K562 (cell line): ENCODE results near the gene GEMIN2. TPM values are rescaled to one million over a fixed set of nuclear protein-coding genes. Genes with fewer than 3 reads are reported as not detected.

Experiments used
- BCOR ChIP-seq: fragments of 450-650 bp; IDR thresholded peaks from 2 replicates; pipeline ENCODE4 v1.6.1; 2016
- BRD9 ChIP-seq: fragments of 450-650 bp; IDR thresholded peaks from 2 replicates; pipeline ENCODE4 v1.6.1; 2018; ENCODE audit warnings: low read depth; ENCODE audit not compliant: partially characterized antibody
- CEBPZ ChIP-seq: fragments of 150-350 bp; IDR thresholded peaks from 2 replicates; pipeline ENCODE4 v1.6.1; 2014; ENCODE audit warnings: low read depth, mild to moderate bottlenecking, low read length, borderline replicate concordance
- CHD4 ChIP-seq: fragments of 200-600 bp; sonication (generic); IDR thresholded peaks from 3 replicates; pipeline ENCODE4 v1.6.1; 2012; ENCODE audit warnings: low read depth, mild to moderate bottlenecking, mixed read lengths, low read length, inconsistent platforms; ENCODE audit not compliant: insufficient read depth, insufficient replicate concordance, poor library complexity, severe bottlenecking
- DACH1 ChIP-seq: fragments of 450-650 bp; IDR thresholded peaks from 2 replicates; pipeline ENCODE4 v1.6.1; 2018; ENCODE audit not compliant: partially characterized antibody
- E2F1 ChIP-seq: sonication (generic); formaldehyde crosslinking; IDR thresholded peaks from 2 replicates; pipeline ENCODE4 v1.8.1; 2023; ENCODE audit warnings: mild to moderate bottlenecking, missing genetic modification reagents, moderate library complexity
- IFI16 ChIP-seq: fragments of 250-450 bp; sonication (Bioruptor Pico); IDR thresholded peaks from 2 replicates; pipeline ENCODE4 v2.1.2; 2022; ENCODE audit warnings: mild to moderate bottlenecking, inconsistent platforms
- MAFG ChIP-seq: fragments of 450-650 bp; conservative IDR thresholded peaks from 2 replicates; pipeline ENCODE4 v1.6.1; 2016; ENCODE audit warnings: missing genetic modification characterization, missing compliant biosample characterization
- MEF2D ChIP-seq: conservative IDR thresholded peaks from 2 replicates; pipeline ENCODE4 v1.6.1; 2016; ENCODE audit warnings: low read depth, missing genetic modification characterization, missing compliant biosample characterization
- MYNN ChIP-seq, 2 experiments: sonication (generic); formaldehyde crosslinking in 1 of 2; IDR thresholded peaks; 2 replicates each; pipeline versions ENCODE4 v1.5.0 to v1.6.1; 2016 to 2020; ENCODE audit warnings: antibody characterized with exemption in 1 of 2, missing genetic modification reagents in 1 of 2
- NFIX ChIP-seq: fragments of 250-450 bp; sonication (Bioruptor Pico); IDR thresholded peaks from 2 replicates; pipeline ENCODE4 v1.4.0; 2020; ENCODE audit warnings: low read depth, mild to moderate bottlenecking, moderate library complexity
- POLR2A ChIP-seq: fragments of 450-650 bp; conservative IDR thresholded peaks from 2 replicates; pipeline ENCODE4 v1.6.1; 2016
- POLR2H ChIP-seq: IDR thresholded peaks from 2 replicates; pipeline ENCODE4 v1.6.1; 2016; ENCODE audit warnings: missing genetic modification characterization, low read depth, mild to moderate bottlenecking, control low read depth, missing compliant biosample characterization, moderate library complexity
- RFX1 ChIP-seq: fragments of 450-650 bp; IDR thresholded peaks from 2 replicates; pipeline ENCODE4 v1.6.1; 2016; ENCODE audit warnings: mild to moderate bottlenecking, moderate library complexity
- SMAD3 ChIP-seq: fragments of 450-650 bp; formaldehyde crosslinking; conservative IDR thresholded peaks from 2 replicates; pipeline ENCODE4 v1.4.0; 2020; ENCODE audit warnings: mild to moderate bottlenecking
- TCF3 ChIP-seq: sonication (generic); formaldehyde crosslinking; IDR thresholded peaks from 2 replicates; pipeline ENCODE4 v1.4.0; 2020; ENCODE audit warnings: mild to moderate bottlenecking, missing genetic modification reagents
- USF1 ChIP-seq: sonication (generic); formaldehyde crosslinking; IDR thresholded peaks from 2 replicates; pipeline ENCODE4 v1.9.0; 2022; ENCODE audit warnings: mild to moderate bottlenecking, missing genetic modification reagents
- ZFP1 ChIP-seq: fragments of 450-650 bp; formaldehyde crosslinking; IDR thresholded peaks from 2 replicates; pipeline ENCODE4 v1.4.0; 2020; ENCODE audit warnings: mild to moderate bottlenecking, mixed read lengths
- ZKSCAN8 ChIP-seq: fragments of 200-800 bp; sonication (Bioruptor generic); IDR thresholded peaks from 2 replicates; pipeline ENCODE4 v1.6.1; 2016; ENCODE audit warnings: missing genetic modification characterization, missing compliant biosample characterization
- ZNF347 ChIP-seq: fragments of 450-650 bp; formaldehyde crosslinking; IDR thresholded peaks from 2 replicates; pipeline ENCODE4 v1.4.0; 2020; ENCODE audit warnings: low read depth, mild to moderate bottlenecking, moderate library complexity
- ZNF395 ChIP-seq: fragments of 200-800 bp; sonication (Bioruptor generic); IDR thresholded peaks from 2 replicates; pipeline ENCODE4 v1.6.1; 2017; ENCODE audit warnings: missing genetic modification characterization, missing compliant biosample characterization
- ZNF436 ChIP-seq: fragments of 250-450, 450-650 bp; sonication (Bioruptor Pico); formaldehyde crosslinking; IDR thresholded peaks from 2 replicates; pipeline ENCODE4 v1.7.0; 2020; ENCODE audit warnings: mild to moderate bottlenecking
- ZNF445 ChIP-seq: fragments of 250-450 bp; sonication (Bioruptor Pico); IDR thresholded peaks from 2 replicates; pipeline ENCODE4 v1.4.0; 2020; ENCODE audit warnings: low read depth, mild to moderate bottlenecking, moderate library complexity
- polyA plus RNA-seq, 8 experiments: library from polyadenylated mRNA; depleted of rRNA in 4 of 8; stranded (reverse) in 5 of 8; unstranded in 3 of 8; fragments of >200 nt; fragmentation: Nextera tagmentation in 2 of 8; fragmentation: Illumina TruSeq in 1 of 8; extraction: Ambion mirVana in 2 of 8; extraction: Trizol in 1 of 8; gene quantifications; 2 replicates each; pipeline versions ENCODE4 v1.2.1 to v1.2.3, GENCODE V29; 2011 to 2014; ENCODE audit warnings: inconsistent platforms in 1 of 8, missing spikeins in 1 of 8
- total RNA-seq, 7 experiments: library from RNA; depleted of rRNA in 6 of 7; stranded (reverse); fragments of >200 nt in 6 of 7; fragmentation: Illumina TruSeq in 2 of 7; extraction: Trizol in 2 of 7; gene quantifications; 2 replicates each; pipeline versions ENCODE4 v1.2.1 to v1.2.3, GENCODE V29; 2011 to 2021; ENCODE audit warnings: low replicate concordance in 1 of 7

Gene GEMIN2
- total and polyA plus RNA-seq, 9 of the 15 experiments (the other 6 are each of a cell fraction or from before 2014, with no cell fraction given) = 23.0 to 87.6 (median 45.5) TPM

GRCh38 chr14:39145266-39145966 lies 31.3 kb downstream of the GEMIN2 start (continued):
- TF ChIP-seq ZFP1 (no peak), USF1 (CRISPR knock-in tag) (no peak), ZNF436 (CRISPR knock-in tag) (no peak), TCF3 (CRISPR knock-in tag) (peak; percentile 87), ZNF445 (CRISPR knock-in tag) (no peak), MYNN (IDR thresholded peaks at IDR 0.05) (peak; percentile 34; the same call in 1 of the 2 replicates), MYNN (CRISPR knock-in tag; IDR thresholded peaks at IDR 0.05) (no peak), ZNF347 (CRISPR knock-in tag) (no peak), POLR2H (tag) (no peak), NFIX (CRISPR knock-in tag) (peak; percentile 90), DACH1 (no peak), IFI16 (CRISPR knock-in tag) (no peak), MEF2D (tag) (no peak), CHD4 (no peak), BRD9 (no peak), ZKSCAN8 (no peak), POLR2A (no peak), SMAD3 (CRISPR knock-in tag) (no peak), RFX1 (no peak), E2F1 (CRISPR knock-in tag) (no peak), CEBPZ (no peak), MAFG (tag) (no peak), BCOR (no peak), ZNF395 (CRISPR knock-in tag) (no peak)
